Measurements from ENCODE around the gene JUN.

- TF ChIP-seq CTCF (IDR thresholded peaks at IDR 0.05; ENCODE audit: poor library complexity, severe bottlenecking) (no peak), RAD21 (conservative IDR thresholded peaks at IDR 0.05) (no peak), EP300 (conservative IDR thresholded peaks at IDR 0.05; ENCODE audit: poor library complexity, severe bottlenecking) (no peak), SMC3 (conservative IDR thresholded peaks at IDR 0.05; ENCODE audit: poor library complexity) (no peak), POLR2AphosphoS5 (IDR thresholded peaks at IDR 0.05) (no peak), EZH2 (IDR thresholded peaks at IDR 0.05; ENCODE audit: borderline replicate concordance, insufficient read depth, low read length, poor library complexity, severe bottlenecking) (no peak), TAF1 (IDR thresholded peaks at IDR 0.05; ENCODE audit: low read depth) (no peak)
- TF ChIP-seq, protein P1, sequence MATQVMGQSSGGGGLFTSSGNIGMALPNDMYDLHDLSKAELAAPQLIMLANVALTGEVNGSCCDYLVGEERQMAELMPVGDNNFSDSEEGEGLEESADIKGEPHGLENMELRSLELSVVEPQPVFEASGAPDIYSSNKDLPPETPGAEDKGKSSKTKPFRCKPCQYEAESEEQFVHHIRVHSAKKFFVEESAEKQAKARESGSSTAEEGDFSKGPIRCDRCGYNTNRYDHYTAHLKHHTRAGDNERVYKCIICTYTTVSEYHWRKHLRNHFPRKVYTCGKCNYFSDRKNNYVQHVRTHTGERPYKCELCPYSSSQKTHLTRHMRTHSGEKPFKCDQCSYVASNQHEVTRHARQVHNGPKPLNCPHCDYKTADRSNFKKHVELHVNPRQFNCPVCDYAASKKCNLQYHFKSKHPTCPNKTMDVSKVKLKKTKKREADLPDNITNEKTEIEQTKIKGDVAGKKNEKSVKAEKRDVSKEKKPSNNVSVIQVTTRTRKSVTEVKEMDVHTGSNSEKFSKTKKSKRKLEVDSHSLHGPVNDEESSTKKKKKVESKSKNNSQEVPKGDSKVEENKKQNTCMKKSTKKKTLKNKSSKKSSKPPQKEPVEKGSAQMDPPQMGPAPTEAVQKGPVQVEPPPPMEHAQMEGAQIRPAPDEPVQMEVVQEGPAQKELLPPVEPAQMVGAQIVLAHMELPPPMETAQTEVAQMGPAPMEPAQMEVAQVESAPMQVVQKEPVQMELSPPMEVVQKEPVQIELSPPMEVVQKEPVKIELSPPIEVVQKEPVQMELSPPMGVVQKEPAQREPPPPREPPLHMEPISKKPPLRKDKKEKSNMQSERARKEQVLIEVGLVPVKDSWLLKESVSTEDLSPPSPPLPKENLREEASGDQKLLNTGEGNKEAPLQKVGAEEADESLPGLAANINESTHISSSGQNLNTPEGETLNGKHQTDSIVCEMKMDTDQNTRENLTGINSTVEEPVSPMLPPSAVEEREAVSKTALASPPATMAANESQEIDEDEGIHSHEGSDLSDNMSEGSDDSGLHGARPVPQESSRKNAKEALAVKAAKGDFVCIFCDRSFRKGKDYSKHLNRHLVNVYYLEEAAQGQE (IDR thresholded peaks at IDR 0.05; ENCODE audit: borderline replicate concordance): no peak
These were observed 29.7 kb downstream of the JUN start for GRCh38 chr1:58754073-58754613.

All from neural cell (in vitro differentiated cells).